HG02885 (cell line): Measurements from ENCODE around the gene NDE1.
"Not testable (repeated sequence)": the region's sequence is repeated elsewhere in the genome, so short reads cannot be mapped to it uniquely, and the experiment has no call there.

Experiments
- ATAC-seq: cut with Tn5 transposase; IDR thresholded peaks from one replicate; pipeline ENCODE4 v1.9.1; 2021; ENCODE audit warnings: mild to moderate bottlenecking; ENCODE audit not compliant: unreplicated experiment, poor library complexity

NDE1 gene

GRCh38 chr16:15649727-15650018, 372 bp upstream of the NDE1 start:
- ATAC-seq, result no peak

DNA sequence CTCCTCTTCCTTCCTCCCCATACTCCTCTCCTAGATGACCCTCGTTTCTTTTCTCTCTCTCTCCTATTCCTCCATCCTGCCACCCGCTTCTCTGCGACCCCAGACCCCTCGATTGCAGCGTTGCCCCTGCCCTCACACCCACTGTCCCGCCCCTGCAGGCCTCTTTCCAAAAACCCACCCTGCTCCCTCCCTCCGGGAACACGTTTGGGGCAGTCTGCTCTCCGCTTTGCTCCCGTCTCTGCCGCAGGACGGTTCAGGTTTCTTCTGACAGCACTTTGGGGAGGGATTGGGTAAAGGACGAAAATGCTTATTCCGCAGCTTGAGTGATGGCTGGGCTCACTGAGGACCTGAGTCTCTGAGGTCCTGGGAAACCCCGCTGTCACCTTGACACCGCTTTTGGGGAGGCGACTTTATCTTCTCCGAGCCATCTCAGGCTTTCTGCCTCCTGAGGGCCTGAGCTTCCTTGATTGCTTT, 690 bp downstream of the NDE1 start:
- peak; percentile 29 for ATAC-seq

GRCh38 chr16:15652293-15653001, 2.4 kb downstream of the NDE1 start:
- no peak for ATAC-seq

DNA sequence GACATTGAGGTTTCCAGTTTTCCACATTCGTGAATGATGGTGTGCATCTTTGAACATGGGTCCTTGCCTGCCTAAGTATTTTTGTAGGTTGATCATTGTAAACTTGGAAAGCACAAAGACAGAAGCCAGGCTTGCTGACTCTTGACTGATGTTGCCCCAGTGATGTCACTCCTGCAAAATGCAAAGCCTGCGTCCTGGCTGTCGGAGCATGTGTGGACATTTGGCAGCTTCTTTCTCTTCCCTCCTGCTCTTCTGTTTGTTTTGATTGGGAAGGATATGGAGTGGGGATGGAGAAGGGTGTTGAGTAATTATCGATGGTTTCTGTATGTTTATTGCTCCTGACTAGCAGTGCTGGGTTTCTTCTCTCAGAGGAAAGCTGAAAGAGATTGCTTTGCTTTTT, 3.2 kb downstream of the NDE1 start:
- ATAC-seq, result no peak

GRCh38 chr16:15654591-15654990, 4.5 kb downstream of the NDE1 start:
- no peak for ATAC-seq

- not testable (repeated sequence) for ATAC-seq
Observed at GRCh38 chr16:15655561-15655960, 5.5 kb downstream of the NDE1 start.

GRCh38 chr16:15658149-15658548, 8.1 kb downstream of the NDE1 start:
- ATAC-seq, result no peak

DNA sequence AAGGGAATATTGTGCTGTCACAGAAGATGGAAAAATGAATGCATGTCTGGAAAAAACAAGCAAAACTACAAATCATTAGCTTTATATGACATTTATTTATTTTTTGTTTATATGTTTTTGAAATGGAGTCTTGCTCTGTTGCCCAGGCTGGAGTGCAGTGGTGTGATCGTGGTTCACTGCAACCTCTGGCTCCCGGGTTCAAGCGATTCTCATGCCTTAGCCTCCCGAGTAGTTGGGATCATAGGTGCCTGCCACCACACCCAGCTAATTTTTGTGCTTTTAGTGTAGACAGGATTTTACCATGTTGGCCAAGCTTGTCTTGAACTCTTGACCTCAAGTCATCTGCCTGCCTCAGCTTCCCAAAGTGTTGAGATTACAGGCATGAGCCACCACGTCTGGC, 8.5 kb downstream of the NDE1 start:
- ATAC-seq, result no peak

GRCh38 chr16:15660203-15660601, 10.2 kb downstream of the NDE1 start:
- ATAC-seq, result no peak

GRCh38 chr16:15665107-15665506, 15.1 kb downstream of the NDE1 start:
- ATAC-seq, result no peak

- no peak for ATAC-seq
Observed at GRCh38 chr16:15667091-15667742, 17.2 kb downstream of the NDE1 start.

DNA sequence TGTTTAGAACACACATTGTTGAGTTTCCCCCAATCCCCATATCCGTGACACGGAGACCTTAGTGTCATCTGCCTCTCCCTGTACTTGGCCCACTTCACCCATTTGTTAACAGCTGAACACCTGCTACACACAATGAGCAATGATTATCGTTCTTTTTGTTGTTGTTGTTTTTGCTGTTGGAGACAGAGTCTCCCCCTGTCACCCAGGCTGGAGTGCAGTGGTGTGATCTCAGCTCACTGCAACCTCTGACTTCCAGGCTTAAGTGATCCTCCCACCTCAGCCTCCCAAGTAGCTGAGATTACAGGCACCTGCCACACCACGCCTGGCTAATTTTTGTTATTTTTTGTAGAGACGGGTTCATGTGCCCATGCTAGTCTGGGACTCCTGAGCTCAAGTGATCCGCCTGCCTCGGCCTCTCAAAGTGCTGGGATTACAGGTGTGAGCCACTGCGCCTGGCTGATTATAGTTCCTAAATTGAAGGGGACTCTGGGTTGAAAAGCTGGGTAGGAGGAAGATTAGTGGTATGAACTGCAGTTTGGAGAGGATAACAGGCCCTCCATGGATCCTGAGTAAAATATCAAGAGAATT, 21.6 kb downstream of the NDE1 start:
- no peak for ATAC-seq

DNA sequence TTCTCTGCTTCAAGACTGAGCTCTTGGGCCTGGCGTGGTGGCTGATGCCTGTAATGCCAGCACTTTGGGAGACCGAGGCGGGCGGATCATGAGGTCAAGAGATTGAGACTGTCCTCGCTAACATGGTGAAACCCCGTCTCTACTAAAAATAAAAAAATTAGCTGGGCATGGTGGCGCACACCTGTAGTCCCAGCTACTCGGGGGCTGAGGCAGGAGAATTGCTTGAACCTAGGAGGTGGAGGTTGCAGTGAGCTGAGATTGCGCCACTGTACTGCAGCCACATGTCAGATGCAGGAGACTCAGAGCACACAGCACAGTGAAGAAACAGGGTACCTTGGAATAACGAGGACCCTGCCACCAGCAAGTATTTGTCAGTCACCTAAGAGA, 22.1 kb downstream of the NDE1 start:
- not testable (repeated sequence) for ATAC-seq

DNA sequence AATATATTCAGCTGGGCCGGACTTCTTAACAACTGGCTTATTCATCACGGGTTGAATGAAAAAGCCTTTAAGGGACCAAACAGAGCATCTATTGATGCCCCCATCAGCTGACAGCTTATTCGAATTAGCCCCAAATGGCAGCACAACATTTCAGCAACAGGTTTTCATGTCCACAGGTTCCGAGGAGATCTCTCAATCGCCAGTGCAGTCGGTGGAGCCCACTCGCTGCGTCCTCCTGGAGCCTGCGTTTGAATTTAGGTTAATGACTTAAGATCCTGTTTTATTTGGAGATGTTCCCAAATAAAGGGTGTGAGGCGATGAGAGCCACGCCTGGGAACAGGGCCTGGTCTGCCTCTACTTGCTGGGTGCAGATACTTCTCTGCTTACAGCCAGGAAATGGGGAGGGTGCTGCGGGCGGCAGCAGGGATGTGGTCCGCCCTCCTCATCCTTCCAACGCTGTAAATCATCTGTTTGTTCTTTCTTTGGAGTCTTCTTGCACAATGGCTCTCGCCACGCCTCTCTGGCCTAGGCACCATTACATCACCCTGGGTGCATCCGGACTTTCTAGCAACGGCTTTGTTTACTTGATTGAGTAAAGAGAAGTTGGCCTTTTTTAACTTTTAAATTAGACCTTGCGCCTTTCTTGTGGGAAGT, 22.6 kb downstream of the NDE1 start:
- no peak for ATAC-seq

DNA sequence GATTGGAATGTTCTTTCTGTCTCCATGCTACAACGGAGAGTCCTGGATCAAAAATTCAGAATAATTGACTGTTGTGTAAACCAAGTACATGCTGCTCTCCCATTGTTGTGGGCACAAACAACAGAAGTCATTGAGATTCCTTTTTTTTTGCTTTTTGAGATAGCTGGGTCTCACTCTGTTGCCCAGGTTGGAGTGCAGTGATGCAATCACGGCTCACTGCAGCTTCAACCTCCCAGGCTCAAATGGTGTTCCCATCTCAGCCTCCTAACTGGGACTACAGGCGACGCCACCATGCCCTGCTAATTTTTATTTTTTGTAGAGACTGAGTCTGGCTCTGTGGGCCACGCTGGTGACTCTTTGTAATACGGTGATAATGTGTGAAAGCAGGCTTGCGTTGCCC, 24.5 kb downstream of the NDE1 start:
- ATAC-seq, result no peak

- no peak for ATAC-seq
Observed at GRCh38 chr16:15676506-15676905, 26.5 kb downstream of the NDE1 start.

GRCh38 chr16:15677447-15677846, 27.4 kb downstream of the NDE1 start:
- ATAC-seq, result no peak

DNA sequence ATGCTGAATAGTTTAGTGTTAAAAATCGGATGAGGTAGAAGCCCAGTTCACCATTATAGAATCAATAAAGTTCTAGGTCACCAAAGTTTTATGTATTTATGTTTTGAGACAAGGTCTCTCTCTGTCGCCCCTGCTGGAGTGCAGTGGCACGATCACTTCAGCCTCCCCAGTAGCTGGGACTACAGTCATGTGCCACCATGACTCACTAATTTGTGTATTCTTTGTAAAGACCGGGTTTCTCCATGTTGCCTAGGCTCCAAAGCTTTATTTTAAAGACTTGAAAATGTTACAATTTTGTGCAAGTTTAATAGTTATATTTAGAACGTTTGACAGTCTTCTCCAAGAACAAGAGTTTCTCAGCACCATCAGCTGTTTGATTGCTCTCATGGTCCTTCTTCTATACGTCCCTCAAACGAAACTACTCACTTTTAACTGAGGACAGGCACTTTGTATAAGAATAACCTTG, 32.1 kb downstream of the NDE1 start:
- no peak for ATAC-seq

- ATAC-seq, result no peak
Observed at GRCh38 chr16:15686287-15686686, 36.2 kb downstream of the NDE1 start.

DNA sequence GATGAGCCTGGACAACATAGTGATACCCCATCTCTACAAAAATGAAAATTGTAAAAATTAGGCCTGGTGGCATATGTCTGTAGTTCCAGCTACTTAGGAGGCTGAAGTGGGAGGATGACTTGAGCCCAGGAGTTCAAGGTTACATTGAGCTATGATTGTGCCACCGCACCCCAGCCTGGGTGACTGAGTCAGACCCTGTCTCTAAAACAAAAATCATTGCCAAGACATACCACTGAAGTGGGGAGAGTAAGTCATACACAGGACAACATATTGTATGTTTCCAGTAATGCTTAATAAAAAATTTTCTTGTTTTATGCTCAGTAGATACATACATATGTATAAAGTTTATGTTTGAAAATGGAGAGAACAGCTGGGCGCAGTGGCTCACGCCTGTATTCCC, 39.2 kb downstream of the NDE1 start:
- no peak for ATAC-seq

GRCh38 chr16:15690296-15690695, 40.3 kb downstream of the NDE1 start:
- no peak for ATAC-seq
